IMR-90 (cell line): ENCODE results near the gene KLHL40. TPM values are rescaled to one million over a fixed set of nuclear protein-coding genes. Genes with fewer than 3 reads are reported as not detected.
A peak's percentile ranks its signal among the peaks of the same experiment; 100 is the strongest.

Experiments used
- ATAC-seq: fragments of 200-7000 bp; cut with Tn5 transposase; 2 replicates; pipeline ENCODE4 v1.9.1; 2020; ENCODE audit warnings: low read depth, mild to moderate bottlenecking, moderate library complexity
- BruUV-seq: library from RNA; stranded (reverse); fragments of 400-500 nt; replicated peaks from 2 replicates; lab custom pipeline; 2021; lab: Mats Ljungman, UMichigan
- CTCF ChIA-PET: fragments of 300-600 bp; formaldehyde crosslinking; extraction: SDS; loops from one replicate; lab custom pipeline; 2021; ENCODE audit warnings: antibody characterized with exemption; lab: Yijun Ruan, JAX
- POLR2A ChIA-PET: fragments of 300-600 bp; sonication (Branson Sonifier 250); formaldehyde crosslinking; loops from one replicate; lab custom pipeline; 2022; ENCODE audit warnings: antibody characterized with exemption; ENCODE audit not compliant: unreplicated experiment; lab: Charles Lee
- DNase-seq: peaks from one replicate; pipeline ENCODE4 v3.0.0; 2013
- H2AFZ ChIP-seq: replicated peaks from 2 replicates; pipeline ENCODE3; 2013; ENCODE audit warnings: low read length, mild to moderate bottlenecking; ENCODE audit not compliant: poor library complexity
- H2AK5ac ChIP-seq: 2 replicates; pipeline ENCODE4 v1.6.1; 2013; ENCODE audit warnings: low read depth, low read length, inconsistent platforms
- H2AK9ac ChIP-seq: replicated peaks from 2 replicates; pipeline ENCODE3; 2013; ENCODE audit warnings: mild to moderate bottlenecking, low read depth, low read length, moderate library complexity; ENCODE audit not compliant: poor library complexity
- H2BK120ac ChIP-seq: 2 replicates; pipeline ENCODE4 v1.6.1; 2013; ENCODE audit warnings: low read depth, low read length, inconsistent platforms
- H2BK15ac ChIP-seq: 3 replicates; pipeline ENCODE4 v1.6.1; 2013; ENCODE audit warnings: low read depth, low read length, inconsistent platforms
- H2BK20ac ChIP-seq: 2 replicates; pipeline ENCODE4 v1.6.1; 2013; ENCODE audit warnings: low read depth, mild to moderate bottlenecking, inconsistent platforms, low read length, moderate library complexity
- H2BK5ac ChIP-seq: 2 replicates; pipeline ENCODE4 v1.6.1; 2013; ENCODE audit warnings: mild to moderate bottlenecking, low read depth, low read length, inconsistent platforms; ENCODE audit not compliant: poor library complexity, severe bottlenecking
- H3K14ac ChIP-seq: replicated peaks from 2 replicates; pipeline ENCODE4 v1.6.1; 2013; ENCODE audit warnings: low read depth, low read length, inconsistent platforms
- H3K18ac ChIP-seq: 2 replicates; pipeline ENCODE4 v1.6.1; 2013; ENCODE audit warnings: low read depth, low read length, control low read depth
- H3K23ac ChIP-seq: 2 replicates; pipeline ENCODE4 v1.6.1; 2013; ENCODE audit warnings: low read depth, low read length, inconsistent platforms
- H3K27ac ChIP-seq: 2 replicates; pipeline ENCODE4 v1.5.1; 2013; ENCODE audit warnings: mild to moderate bottlenecking, control low read depth, low read length; ENCODE audit not compliant: insufficient read depth
- H3K27me3 ChIP-seq: 2 replicates; pipeline ENCODE4 v1.6.1; 2013; ENCODE audit warnings: low read length; ENCODE audit not compliant: control insufficient read depth, insufficient read depth
- H3K36me3 ChIP-seq: 2 replicates; pipeline ENCODE4 v1.6.1; 2013; ENCODE audit warnings: low read length, mixed read lengths; ENCODE audit not compliant: control insufficient read depth, insufficient read depth
- H3K4ac ChIP-seq: 2 replicates; pipeline ENCODE4 v1.6.1; 2013; ENCODE audit warnings: low read depth, low read length, inconsistent platforms
- H3K4me1 ChIP-seq: 2 replicates; pipeline ENCODE4 v1.6.1; 2013; ENCODE audit warnings: low read length, mixed read lengths; ENCODE audit not compliant: control insufficient read depth, insufficient read depth
- H3K4me2 ChIP-seq: 2 replicates; pipeline ENCODE4 v1.6.1; 2013; ENCODE audit warnings: low read depth, mild to moderate bottlenecking, control low read depth, low read length, moderate library complexity
- H3K4me3 ChIP-seq: 2 replicates; pipeline ENCODE4 v1.5.1; 2013; ENCODE audit warnings: low read depth, mild to moderate bottlenecking, control low read depth, low read length, moderate library complexity; ENCODE audit not compliant: insufficient read depth
- H3K56ac ChIP-seq: 2 replicates; pipeline ENCODE4 v1.6.1; 2013; ENCODE audit warnings: low read length, inconsistent platforms; ENCODE audit not compliant: insufficient read depth; ENCODE audit errors: extremely low read depth
- H3K79me1 ChIP-seq, 2 experiments: 2 replicates each; pipeline ENCODE4 v1.6.1; 2013; ENCODE audit warnings: low read length in 2 of 2, inconsistent platforms in 1 of 2, low read depth in 1 of 2
- H3K9ac ChIP-seq: 2 replicates; pipeline ENCODE4 v1.6.1; 2013; ENCODE audit warnings: low read depth, low read length, control low read depth
- H3K9me1 ChIP-seq: 2 replicates; pipeline ENCODE4 v1.6.1; 2013; ENCODE audit warnings: low read length, inconsistent platforms; ENCODE audit not compliant: insufficient read depth
- H3K9me3 ChIP-seq: 2 replicates; pipeline ENCODE4 v1.6.1; 2013; ENCODE audit warnings: low read length; ENCODE audit not compliant: control insufficient read depth, insufficient read depth
- H4K20me1 ChIP-seq: 2 replicates; pipeline ENCODE4 v1.6.1; 2013; ENCODE audit warnings: low read length, inconsistent platforms; ENCODE audit not compliant: insufficient read depth
- H4K5ac ChIP-seq: 2 replicates; pipeline ENCODE4 v1.6.1; 2013; ENCODE audit warnings: mild to moderate bottlenecking, low read depth, low read length, control low read depth
- H4K8ac ChIP-seq, 2 experiments: 2 replicates each; pipeline ENCODE4 v1.6.1; 2013; ENCODE audit warnings: low read depth in 2 of 2, low read length in 2 of 2, control low read depth in 1 of 2, inconsistent platforms in 1 of 2
- H4K91ac ChIP-seq: 2 replicates; pipeline ENCODE4 v1.6.1; 2013; ENCODE audit warnings: low read depth, low read length, inconsistent platforms; ENCODE audit not compliant: insufficient read depth
- MAFK ChIP-seq: IDR thresholded peaks from 2 replicates; pipeline ENCODE4 v1.6.1; 2012; ENCODE audit warnings: low read depth, low read length, improper control_type of control experiment
- MXI1 ChIP-seq: IDR thresholded peaks from 2 replicates; pipeline ENCODE4 v1.6.1; 2012; ENCODE audit warnings: low read depth, mild to moderate bottlenecking, low read length, moderate library complexity, borderline replicate concordance
- NFE2L2 ChIP-seq: fragments of 150-350 bp; IDR thresholded peaks from 2 replicates; pipeline ENCODE4 v1.6.1; 2016; ENCODE audit warnings: low read depth, mild to moderate bottlenecking, low read length
- POLR2A ChIP-seq: IDR thresholded peaks from 2 replicates; pipeline ENCODE4 v1.6.1; 2012; ENCODE audit warnings: mild to moderate bottlenecking, low read depth, low read length
- RCOR1 ChIP-seq: IDR thresholded peaks from 2 replicates; pipeline ENCODE4 v1.6.1; 2012; ENCODE audit warnings: mild to moderate bottlenecking, low read length, improper control_type of control experiment; ENCODE audit not compliant: insufficient replicate concordance
- RFX5 ChIP-seq: IDR thresholded peaks from 2 replicates; pipeline ENCODE4 v1.8.0; 2012; ENCODE audit warnings: low read depth, mild to moderate bottlenecking, low read length, moderate library complexity
- WGBS, 2 experiments: methylation state at CpG; one replicate each; pipeline versions ENCODE4 v1.1.5 to v1.1.7; 2013; ENCODE audit warnings: missing lambda C conversion rate in 2 of 2; ENCODE audit not compliant: insufficient read length in 1 of 2; ENCODE audit errors: extremely low coverage in 2 of 2; 5-methylcytosine and 5-hydroxymethylcytosine counted together
- dilution Hi-C: fragments of 300-500 bp; cut with HindIII; formaldehyde crosslinking; loops from one replicate; pipeline ENCODE4 v1.14.3; 2018; ENCODE audit warnings: low sequenced_read_pairs; ENCODE audit not compliant: unreplicated experiment
- in situ Hi-C: fragments of 300-500 bp; cut with MboI; formaldehyde crosslinking; loops from 3 replicates; pipeline ENCODE4 v1.14.3; 2019; ENCODE audit warnings: low sequenced_read_pairs, inconsistent platforms, mixed read lengths
- intact Hi-C: fragments of 100-400 bp; cut with micrococcal nuclease; formaldehyde crosslinking; loops from 2 replicates; pipeline ENCODE4 v1.10.0; 2022
- polyA plus RNA-seq, 3 experiments: library from polyadenylated mRNA; depleted of rRNA; stranded (reverse); fragments of >200 nt; gene quantifications; 2 replicates each; pipeline ENCODE4 v1.2.3, GENCODE V29; 2012; ENCODE audit warnings: low replicate concordance in 1 of 3
- total RNA-seq: library from RNA; depleted of rRNA; stranded (reverse); fragments of >200 nt; gene quantifications from 2 replicates; pipeline ENCODE4 v1.2.3, GENCODE V29; 2012
- TF ChIP-seq, protein P1 (sequence below): conservative IDR thresholded peaks from 2 replicates; pipeline ENCODE4 v1.5.1; 2012; ENCODE audit warnings: mild to moderate bottlenecking, low read depth, low read length, improper control_type of control experiment
- TF ChIP-seq, protein P2 (sequence below): fragments of 150-350 bp; IDR thresholded peaks from 2 replicates; pipeline ENCODE4 v1.6.1; 2017; ENCODE audit warnings: mild to moderate bottlenecking, antibody characterized with exemption, low read length, low read depth

Gene KLHL40
- total and polyA plus RNA-seq, 2 of the 4 experiments (the other 2 are of a cell fraction): not detected

DNA sequence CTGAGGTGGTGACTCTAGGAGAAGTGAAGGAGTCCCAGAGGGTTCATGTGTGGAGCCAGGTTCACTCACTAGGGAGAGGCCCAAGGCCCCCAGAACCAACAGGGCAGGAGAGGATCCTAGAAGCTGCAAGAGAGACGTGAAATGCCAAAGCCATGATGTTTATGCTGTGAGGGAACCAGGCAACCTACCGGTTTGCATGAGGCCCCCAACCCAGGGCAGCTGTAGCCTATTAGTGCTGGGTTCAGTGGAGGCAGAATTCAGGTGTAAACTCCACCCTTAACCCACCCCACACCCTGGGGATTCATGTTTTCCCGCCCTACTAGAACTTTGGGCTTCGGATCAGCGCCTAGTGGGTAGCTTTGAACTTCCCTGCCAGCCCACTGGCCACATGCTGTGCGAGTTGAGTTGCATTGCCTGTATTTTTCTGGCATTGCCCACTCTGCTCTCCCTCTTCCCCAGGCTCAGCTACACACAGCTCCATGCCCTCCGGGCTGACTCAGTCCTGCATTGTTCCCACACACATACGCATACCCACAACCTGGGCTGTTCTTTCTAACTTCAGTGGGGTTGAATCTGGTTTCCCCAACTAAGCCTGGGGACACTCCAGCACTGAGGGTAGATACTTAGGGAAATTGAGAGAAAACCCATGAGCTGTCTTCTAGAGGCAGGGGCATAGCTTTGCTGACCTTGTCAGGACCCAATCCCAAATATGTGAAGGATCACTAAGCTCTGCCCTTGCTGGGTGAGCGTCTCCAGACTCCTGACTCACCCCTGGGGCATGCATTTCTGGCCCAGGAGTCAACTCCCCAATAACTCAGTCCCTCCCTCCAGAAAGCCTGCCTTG lies 33.9 kb upstream of the KLHL40 start:
- no TSS peak for BruUV-seq
- H2AFZ ChIP-seq: peak overlapping the region; percentile 59
- peak overlapping the region; percentile 80 for H3K4me2 ChIP-seq
- H3K79me1 ChIP-seq: peaks cover 34 to 83% of the 10 kb centered on the region in 2 experiments
- peaks cover 35% of the 10 kb centered on the region for H3K4me1 ChIP-seq
- in situ Hi-C loops (no loop called here), dilution Hi-C loops (no loop called here), intact Hi-C loops (loop anchor here (2.0 to 5.0 kb wide), 2 partner anchors 49 to 93 kb away; partner anchors contain the start of gene NKTR)
- peak overlapping the region; percentile 4; the same call in 1 of the 2 replicates for H3K56ac ChIP-seq
- ChIA-PET CTCF (interaction anchor here (1.0 to 2.0 kb wide), 3 partner anchors 18 to 93 kb away, joined by 4 to 6 read pairs (median 5); no protein-coding TSS in a partner anchor), POLR2A (no interaction called here)
- H2BK20ac ChIP-seq: peak overlapping the region; percentile 2; the same call in 1 of the 2 replicates
- peak overlapping the region; percentile 88 for H3K4ac ChIP-seq
- H4K5ac ChIP-seq: no peak overlapping the region
- H4K8ac ChIP-seq: peak overlapping the region; percentile 2 to 38; a peak in 2 of 4 replicates
- no peaks in the 10 kb centered on the region for H3K9me3 ChIP-seq
- peak overlapping the region; percentile 61 for H3K27ac ChIP-seq
- peak overlapping the region; percentile 39 for H2BK120ac ChIP-seq
- ATAC-seq (peak; percentile 18), DNase-seq (peak; percentile 56)
- H4K20me1 ChIP-seq: peaks cover 22% of the 10 kb centered on the region
- H2BK5ac ChIP-seq: peak overlapping the region; percentile 77
- peak overlapping the region; percentile 33; the same call in 1 of the 2 replicates for H3K23ac ChIP-seq
- peak overlapping the region; percentile 79; the same call in 2 of the 3 replicates for H2BK15ac ChIP-seq
- H3K27me3 ChIP-seq: no peaks in the 10 kb centered on the region
- H3K36me3 ChIP-seq: peaks cover 14% of the 10 kb centered on the region
- peaks cover 40% of the 10 kb centered on the region for H3K9me1 ChIP-seq
- H3K9ac ChIP-seq: no peak overlapping the region
- H2AK5ac ChIP-seq: peak overlapping the region; percentile 76
- WGBS, 2 experiments: 60% methylated on average over 4 of the region's 9 CpGs; no CpG with 5 or more reads in 1 of the 2 experiments
- H3K14ac ChIP-seq: peak overlapping the region; percentile 71
- TF ChIP-seq MXI1: no peak
- TF ChIP-seq, protein P1, sequence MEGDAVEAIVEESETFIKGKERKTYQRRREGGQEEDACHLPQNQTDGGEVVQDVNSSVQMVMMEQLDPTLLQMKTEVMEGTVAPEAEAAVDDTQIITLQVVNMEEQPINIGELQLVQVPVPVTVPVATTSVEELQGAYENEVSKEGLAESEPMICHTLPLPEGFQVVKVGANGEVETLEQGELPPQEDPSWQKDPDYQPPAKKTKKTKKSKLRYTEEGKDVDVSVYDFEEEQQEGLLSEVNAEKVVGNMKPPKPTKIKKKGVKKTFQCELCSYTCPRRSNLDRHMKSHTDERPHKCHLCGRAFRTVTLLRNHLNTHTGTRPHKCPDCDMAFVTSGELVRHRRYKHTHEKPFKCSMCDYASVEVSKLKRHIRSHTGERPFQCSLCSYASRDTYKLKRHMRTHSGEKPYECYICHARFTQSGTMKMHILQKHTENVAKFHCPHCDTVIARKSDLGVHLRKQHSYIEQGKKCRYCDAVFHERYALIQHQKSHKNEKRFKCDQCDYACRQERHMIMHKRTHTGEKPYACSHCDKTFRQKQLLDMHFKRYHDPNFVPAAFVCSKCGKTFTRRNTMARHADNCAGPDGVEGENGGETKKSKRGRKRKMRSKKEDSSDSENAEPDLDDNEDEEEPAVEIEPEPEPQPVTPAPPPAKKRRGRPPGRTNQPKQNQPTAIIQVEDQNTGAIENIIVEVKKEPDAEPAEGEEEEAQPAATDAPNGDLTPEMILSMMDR: no peak
- TF ChIP-seq, protein P2, sequence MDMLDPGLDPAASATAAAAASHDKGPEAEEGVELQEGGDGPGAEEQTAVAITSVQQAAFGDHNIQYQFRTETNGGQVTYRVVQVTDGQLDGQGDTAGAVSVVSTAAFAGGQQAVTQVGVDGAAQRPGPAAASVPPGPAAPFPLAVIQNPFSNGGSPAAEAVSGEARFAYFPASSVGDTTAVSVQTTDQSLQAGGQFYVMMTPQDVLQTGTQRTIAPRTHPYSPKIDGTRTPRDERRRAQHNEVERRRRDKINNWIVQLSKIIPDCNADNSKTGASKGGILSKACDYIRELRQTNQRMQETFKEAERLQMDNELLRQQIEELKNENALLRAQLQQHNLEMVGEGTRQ: no peak
- no peak for TF ChIP-seq RCOR1
- TF ChIP-seq RFX5: no peak
- TF ChIP-seq MAFK: no peak
- no peak for TF ChIP-seq NFE2L2
- TF ChIP-seq POLR2A: no peak
- H3K18ac ChIP-seq: peak overlapping the region; percentile 11; the same call in 1 of the 2 replicates
- peak overlapping the region; percentile 75 for H2AK9ac ChIP-seq
- H4K91ac ChIP-seq: peak overlapping the region; percentile 66
- H3K4me3 ChIP-seq: no peak overlapping the region
